GM19372 (cell line): ENCODE data around the gene EPHB3.
"Not testable (repeated sequence)": the region's sequence is repeated elsewhere in the genome, so short reads cannot be mapped to it uniquely, and the experiment has no call there.

Source experiments
- ATAC-seq: cut with Tn5 transposase; IDR thresholded peaks from one replicate; pipeline ENCODE4 v1.9.1; 2021; ENCODE audit warnings: mild to moderate bottlenecking, low read depth, moderate library complexity; ENCODE audit not compliant: unreplicated experiment

The EPHB3 gene

DNA sequence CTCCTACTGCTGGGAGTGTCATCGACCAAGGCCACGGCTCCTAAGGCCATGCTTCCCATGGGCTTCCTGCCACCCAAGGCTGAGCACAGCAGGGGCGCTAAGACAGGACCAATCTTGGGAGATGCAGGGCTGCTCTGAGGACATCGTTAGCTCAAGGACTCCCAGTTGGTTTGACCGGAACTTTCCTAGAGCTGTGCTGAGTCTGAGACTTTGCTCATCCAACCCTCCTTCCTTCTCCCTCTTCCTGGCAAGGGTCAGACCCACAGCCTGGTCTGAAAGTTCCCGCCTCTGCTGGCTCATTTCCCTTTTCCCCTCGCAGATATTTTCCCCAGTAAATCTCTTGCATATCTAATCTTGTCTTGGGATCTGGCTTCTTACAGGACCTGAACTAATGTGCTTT lies 57.2 kb downstream of the EPHB3 start:
- ATAC-seq: no peak

DNA sequence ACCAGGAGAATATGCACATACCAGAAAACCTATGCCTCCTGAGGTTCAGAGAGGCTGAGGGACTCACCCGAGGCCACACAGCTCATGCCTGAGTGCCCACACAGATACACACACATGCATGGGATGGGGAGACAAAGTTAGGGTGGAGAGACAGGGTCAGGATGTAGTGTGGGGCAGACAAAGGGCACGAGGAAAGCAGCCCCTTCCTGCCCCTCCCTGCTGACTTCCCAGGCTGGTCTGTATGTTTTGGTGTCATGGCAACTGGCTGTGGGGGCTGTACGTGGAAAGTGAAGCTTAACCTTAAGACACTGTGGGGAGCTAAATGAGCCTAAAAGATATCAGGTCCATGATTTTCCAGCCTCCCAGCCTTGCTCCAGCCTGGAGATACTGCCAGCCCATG lies 57.8 kb downstream of the EPHB3 start:
- ATAC-seq: no peak

DNA sequence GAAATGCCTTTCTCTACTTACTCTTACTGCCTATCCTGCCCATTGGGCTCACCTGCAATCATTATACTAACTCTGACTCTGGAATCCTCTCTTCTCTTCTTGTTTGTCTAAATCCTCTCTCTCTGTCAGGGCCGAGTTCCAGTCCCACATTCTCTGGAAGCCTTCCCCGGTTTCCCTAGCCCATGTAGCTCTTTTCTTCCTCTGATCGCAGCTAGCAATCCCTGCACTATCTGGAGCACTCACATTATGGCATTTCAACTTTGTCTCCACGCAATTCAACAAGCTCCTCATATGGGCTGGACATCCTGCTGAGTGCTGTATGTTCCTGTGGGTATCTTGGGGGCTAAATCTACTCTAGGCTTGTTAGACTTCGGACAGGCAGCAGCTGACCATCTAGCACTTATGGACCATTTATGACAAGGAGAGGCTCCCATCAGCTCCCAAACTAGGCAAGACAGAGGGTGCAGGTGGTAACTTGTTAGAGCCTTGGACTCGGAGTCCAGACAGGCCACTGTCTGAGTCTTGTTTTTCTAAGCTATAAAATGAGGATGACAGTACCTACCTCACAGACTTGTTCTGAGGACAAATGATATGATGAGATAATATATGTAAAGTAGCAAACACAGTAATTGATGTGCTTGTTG lies 58.3 kb downstream of the EPHB3 start:
- ATAC-seq: no peak

DNA sequence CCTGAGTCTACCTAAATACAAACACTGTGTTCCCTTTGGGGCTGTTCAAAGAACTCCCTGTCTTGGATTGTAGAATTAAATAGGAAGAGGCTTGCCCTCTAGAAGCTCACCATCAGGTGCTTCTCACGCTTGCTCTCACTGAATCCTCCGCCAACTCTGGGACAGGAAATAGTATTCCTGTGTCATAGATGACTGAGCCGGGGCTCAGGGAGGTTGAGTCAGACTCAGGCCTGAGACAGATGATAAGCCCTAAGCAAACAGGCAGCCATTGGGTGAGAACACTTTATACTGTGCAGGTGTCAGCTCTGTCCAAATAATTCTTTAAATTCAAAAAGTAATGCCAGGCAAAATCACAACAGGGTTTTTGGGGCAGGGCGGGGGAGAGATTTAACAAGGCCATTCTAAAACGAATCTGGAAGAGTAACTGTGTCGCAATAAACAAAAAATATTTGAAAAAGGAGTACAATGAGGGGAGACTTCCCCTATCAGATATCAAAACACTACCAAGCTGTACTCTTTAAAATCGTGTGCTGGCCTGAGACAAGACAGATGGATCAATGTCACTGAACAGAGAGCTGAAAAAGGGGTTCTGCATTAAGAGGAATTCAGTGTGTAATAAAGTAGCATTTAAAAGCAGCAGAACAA lies 59.0 kb downstream of the EPHB3 start:
- ATAC-seq: no peak

DNA sequence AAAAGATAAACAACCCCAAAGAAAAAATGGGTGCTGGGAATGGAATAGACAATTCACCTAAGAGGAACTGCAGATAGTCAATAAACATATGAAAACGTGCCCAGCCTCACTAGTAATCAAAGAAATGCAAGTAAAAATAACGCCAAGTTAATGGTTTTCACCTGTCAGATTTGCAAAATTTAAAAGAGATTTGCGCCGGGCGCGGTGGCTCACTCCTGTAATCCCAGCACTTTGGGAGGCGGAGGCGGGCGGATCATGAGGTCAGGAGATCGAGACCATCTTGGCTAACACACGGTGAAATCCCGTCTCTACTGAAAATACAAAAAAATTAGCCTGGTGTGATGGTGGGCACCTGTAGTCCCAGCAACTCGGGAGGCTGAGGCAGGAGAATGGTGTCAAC lies 60.6 kb downstream of the EPHB3 start:
- not testable (repeated sequence) for ATAC-seq

DNA sequence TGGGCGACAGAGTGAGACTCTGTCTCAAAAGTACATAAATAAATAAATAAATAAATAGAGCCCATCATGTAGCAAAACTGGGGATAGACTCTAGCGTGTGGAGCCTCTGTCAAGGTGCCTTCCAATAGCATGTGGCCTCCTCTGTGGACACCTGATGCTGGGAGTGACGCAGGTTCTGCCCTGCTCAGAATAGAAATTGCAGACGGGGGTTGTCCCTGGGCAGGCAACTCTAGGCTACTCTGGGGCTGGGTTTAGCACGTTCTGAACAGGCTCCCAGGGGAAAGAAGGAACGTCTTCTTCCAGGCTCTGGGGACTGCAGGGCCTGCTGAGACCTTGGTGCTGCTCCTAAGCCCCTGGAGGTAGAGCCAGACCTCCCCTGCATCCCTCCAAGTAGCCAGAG lies 65.3 kb downstream of the EPHB3 start:
- no peak for ATAC-seq

DNA sequence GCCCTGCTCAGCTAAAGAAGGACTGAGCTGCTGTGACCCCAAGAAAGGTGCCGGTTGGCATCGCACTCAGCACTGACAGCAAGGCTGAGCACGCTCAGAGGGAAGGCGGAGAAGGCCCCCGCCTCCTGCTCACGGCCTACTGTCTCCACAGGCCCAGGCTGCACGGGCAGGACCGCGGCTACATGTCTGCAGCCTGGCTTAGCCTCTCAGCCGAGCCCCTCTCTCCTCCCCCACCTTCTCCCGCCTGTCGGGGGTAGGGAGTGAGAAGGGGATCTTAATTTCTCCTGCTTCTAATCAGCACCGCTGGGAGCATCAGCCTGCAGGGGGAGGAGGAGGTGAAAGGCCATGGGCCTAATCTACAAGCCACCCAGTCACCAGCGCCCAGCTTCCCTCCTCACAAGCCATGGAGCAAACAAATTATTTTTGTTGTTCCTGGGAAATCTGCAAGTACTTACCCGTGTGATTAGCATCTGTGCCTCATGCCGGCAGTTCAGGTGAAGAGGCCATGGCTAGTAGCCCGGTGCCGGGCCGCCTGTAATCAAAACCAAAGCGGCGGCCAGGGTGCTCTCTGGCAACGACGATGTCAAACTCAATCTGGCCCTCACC lies 68.1 kb downstream of the EPHB3 start:
- no peak for ATAC-seq

DNA sequence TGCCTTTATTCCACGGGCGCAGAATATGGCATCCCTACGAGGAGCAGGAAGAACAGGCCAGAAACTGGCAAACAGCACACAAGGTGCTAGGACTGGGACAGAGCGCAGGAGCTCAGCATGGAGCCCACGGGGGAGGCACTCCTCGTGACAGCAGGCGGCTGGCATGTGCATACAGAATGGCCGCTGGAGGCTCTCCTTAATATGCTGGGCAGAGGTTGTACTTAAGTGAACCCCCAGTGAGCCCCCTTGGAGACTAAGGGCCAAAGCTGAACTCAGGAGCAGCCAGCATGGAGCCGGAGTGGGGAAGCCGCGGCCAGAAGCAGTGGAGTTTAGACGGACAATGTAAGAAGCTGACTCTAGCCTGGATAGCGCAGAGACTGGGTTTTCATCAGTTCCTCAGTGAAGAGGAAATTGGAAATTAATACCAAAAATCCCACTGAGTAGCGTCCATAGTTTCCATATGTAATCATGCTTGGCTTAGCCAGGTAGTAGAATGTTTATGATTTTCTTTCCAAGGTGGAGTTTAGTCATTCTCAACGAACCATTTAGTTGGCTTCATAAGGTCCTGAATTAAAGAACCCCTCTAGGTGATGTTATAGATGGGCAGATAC lies 69.4 kb downstream of the EPHB3 start:
- ATAC-seq: no peak

DNA sequence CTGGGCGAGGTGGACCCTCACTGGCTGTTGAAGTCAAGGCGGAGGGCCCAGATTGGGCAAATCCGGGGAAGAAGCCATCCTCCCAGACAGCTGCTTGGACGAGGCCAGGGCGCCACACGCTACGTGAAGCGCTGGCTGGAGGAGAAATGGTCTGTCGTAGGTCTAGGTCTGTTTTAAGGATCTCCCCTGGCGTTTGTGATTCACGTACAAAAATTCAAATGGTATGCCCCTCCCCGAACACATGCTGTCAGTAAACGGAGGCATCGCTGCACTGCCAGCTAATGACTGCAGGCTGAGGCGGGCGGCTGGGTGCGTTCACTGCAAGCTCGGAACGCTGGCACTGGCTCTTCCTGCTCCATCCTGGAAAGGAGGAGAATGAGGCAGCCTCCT lies 69.9 kb downstream of the EPHB3 start:
- no peak for ATAC-seq
